Fibroblast of skin of abdomen (primary cell): ENCODE measurements around the gene CTNNA3.

Experiments
- DNase-seq: peaks from one replicate; pipeline ENCODE4 v3.0.0-alpha.2; 2013

Gene CTNNA3

GRCh38 chr10:67665491-67665890 is 30.5 kb downstream of the CTNNA3 start:
- no peak for DNase-seq

GRCh38 chr10:67664942-67665341 is 31.1 kb downstream of the CTNNA3 start:
- peak; percentile 33 for DNase-seq

- no peak for DNase-seq
These were observed 32.4 kb downstream of the CTNNA3 start for GRCh38 chr10:67663449-67664087.

GRCh38 chr10:67662415-67662814 is 33.6 kb downstream of the CTNNA3 start:
- no peak for DNase-seq

- no peak for DNase-seq
These were observed 36.5 kb downstream of the CTNNA3 start for GRCh38 chr10:67659497-67659896.

- no peak for DNase-seq
These were observed 38.2 kb downstream of the CTNNA3 start for GRCh38 chr10:67657775-67658174.

- DNase-seq, result no peak
These were observed 45.4 kb downstream of the CTNNA3 start for GRCh38 chr10:67650558-67650957.

- DNase-seq, result no peak
These were observed 47.3 kb downstream of the CTNNA3 start for GRCh38 chr10:67648613-67649229.

- DNase-seq, result no peak
These were observed 65.1 kb downstream of the CTNNA3 start for GRCh38 chr10:67630904-67631303.

- DNase-seq, result peak; percentile 24
These were observed 66.5 kb downstream of the CTNNA3 start for GRCh38 chr10:67629461-67629971.

GRCh38 chr10:67622984-67623383 is 73.0 kb downstream of the CTNNA3 start:
- no peak for DNase-seq

GRCh38 chr10:67622511-67622910 is 73.5 kb downstream of the CTNNA3 start:
- DNase-seq, result peak; percentile 21

GRCh38 chr10:67621834-67622233 is 74.2 kb downstream of the CTNNA3 start:
- DNase-seq, result no peak

GRCh38 chr10:67618116-67618515 is 77.9 kb downstream of the CTNNA3 start:
- DNase-seq, result peak; percentile 72

- peak; percentile 77 for DNase-seq
These were observed 83.1 kb downstream of the CTNNA3 start for GRCh38 chr10:67612577-67613537.

- DNase-seq, result no peak
These were observed 83.8 kb downstream of the CTNNA3 start for GRCh38 chr10:67612176-67612575.

- DNase-seq, result peak; percentile 89
These were observed 85.8 kb downstream of the CTNNA3 start for GRCh38 chr10:67609996-67610793.

- no peak for DNase-seq
These were observed 88.0 kb downstream of the CTNNA3 start for GRCh38 chr10:67608001-67608400.

- no peak for DNase-seq
These were observed 88.5 kb downstream of the CTNNA3 start for GRCh38 chr10:67607472-67607871.

- DNase-seq, result peak; percentile 91
These were observed 89.4 kb downstream of the CTNNA3 start for GRCh38 chr10:67606572-67606971.

GRCh38 chr10:67603701-67604100 is 92.3 kb downstream of the CTNNA3 start:
- DNase-seq, result peak; percentile 48

- DNase-seq, result no peak
These were observed 92.9 kb downstream of the CTNNA3 start for GRCh38 chr10:67603086-67603485.
